Large intestine (tissue), 3 donors: Measurements from ENCODE around the gene SNX25. TPM values are rescaled to one million over a fixed set of nuclear protein-coding genes. Genes with fewer than 3 reads are reported as not detected.

Experiments
- DNase-seq, 2 donors: peaks; one replicate each; pipeline versions ENCODE4 v3.0.0 to v3.0.0-alpha.2; 2013
- H3K27ac ChIP-seq: one replicate; pipeline ENCODE4 v1.5.1; 2013; ENCODE audit warnings: low read length
- H3K27me3 ChIP-seq: 2 replicates; pipeline ENCODE4 v1.6.1; 2013; ENCODE audit warnings: low read length; ENCODE audit not compliant: control insufficient read depth, insufficient read depth
- H3K36me3 ChIP-seq: 2 replicates; pipeline ENCODE4 v1.6.1; 2013; ENCODE audit warnings: low read length; ENCODE audit not compliant: control insufficient read depth, insufficient read depth
- H3K4me1 ChIP-seq: one replicate; pipeline ENCODE4 v1.6.1; 2013; ENCODE audit warnings: low read length; ENCODE audit not compliant: control insufficient read depth, insufficient read depth
- H3K4me3 ChIP-seq: one replicate; pipeline ENCODE4 v1.5.1; 2013; ENCODE audit warnings: low read length
- H3K9me3 ChIP-seq: one replicate; pipeline ENCODE4 v1.6.1; 2013; ENCODE audit warnings: mild to moderate bottlenecking, low read depth, low read length, moderate library complexity; ENCODE audit not compliant: control insufficient read depth
- WGBS: methylation state at CpG from one replicate; pipeline ENCODE4 v1.1.5; 2013; ENCODE audit warnings: low lambda C conversion rate; ENCODE audit not compliant: insufficient coverage; 5-methylcytosine and 5-hydroxymethylcytosine counted together
- polyA plus RNA-seq: library from polyadenylated mRNA; unstranded; fragments of 120-200 nt; gene quantifications from one replicate; pipeline ENCODE4 v1.2.1, GENCODE V29; 2013

SNX25 gene
- polyA plus RNA-seq, 1 donor, result 13.4 TPM

DNA sequence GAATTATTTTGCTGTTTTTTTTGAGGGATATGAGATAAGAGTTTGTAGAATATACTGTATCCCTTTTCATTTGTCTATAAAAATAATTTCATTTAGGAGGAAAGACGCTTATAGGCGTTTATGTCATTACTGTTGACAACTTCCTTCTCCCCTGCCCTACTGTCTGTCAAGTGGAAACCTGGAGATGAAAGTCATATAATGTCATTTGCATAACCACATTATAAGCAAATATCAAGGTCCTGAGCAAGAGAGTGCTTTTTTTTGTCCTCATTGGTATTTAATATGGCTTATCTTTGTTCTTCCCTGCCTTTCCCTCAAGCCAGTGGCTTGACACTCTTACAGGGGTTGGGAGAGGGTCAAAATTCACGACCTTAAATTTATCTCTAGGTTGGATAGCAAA, 130.5 kb downstream of the SNX25 start:
- Histone ChIP-seq H3K27ac (no peak overlapping the region), H3K9me3 (no peaks in the 10 kb centered on the region), H3K4me1 (no peaks in the 10 kb centered on the region), H3K36me3 (peaks cover 24% of the 10 kb centered on the region), H3K4me3 (no peak overlapping the region), H3K27me3 (no peaks in the 10 kb centered on the region)
- no peak for DNase-seq
- no CpG with 5 or more reads among the region's 3 CpGs for WGBS

DNA sequence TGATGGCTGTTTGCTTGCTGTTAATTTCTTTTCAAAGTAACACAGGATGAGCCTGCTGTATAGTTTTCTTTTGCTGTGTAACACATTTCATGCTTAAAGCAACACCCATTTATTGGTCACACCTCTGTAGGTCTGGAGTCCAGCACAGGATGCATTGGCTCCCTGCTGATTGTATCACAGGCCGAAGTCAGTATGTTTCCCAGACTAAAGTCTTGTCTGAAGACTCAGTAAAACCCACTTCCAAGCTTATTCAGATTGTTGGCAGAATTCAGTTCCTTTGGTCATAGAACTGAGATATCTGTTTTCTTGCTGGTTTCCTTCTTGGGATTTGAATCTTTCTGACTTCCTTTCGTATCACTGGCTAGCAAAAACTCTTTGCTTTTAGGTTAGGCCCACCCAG, 132.0 kb downstream of the SNX25 start:
- no peaks in the 10 kb centered on the region for H3K4me1 ChIP-seq
- no peak overlapping the region for H3K4me3 ChIP-seq
- no peak for DNase-seq
- H3K27me3 ChIP-seq, result no peaks in the 10 kb centered on the region
- peaks cover 24% of the 10 kb centered on the region for H3K36me3 ChIP-seq
- WGBS, result no CpG with 5 or more reads among the region's 2 CpGs
- H3K9me3 ChIP-seq, result no peaks in the 10 kb centered on the region
- no peak overlapping the region for H3K27ac ChIP-seq

DNA sequence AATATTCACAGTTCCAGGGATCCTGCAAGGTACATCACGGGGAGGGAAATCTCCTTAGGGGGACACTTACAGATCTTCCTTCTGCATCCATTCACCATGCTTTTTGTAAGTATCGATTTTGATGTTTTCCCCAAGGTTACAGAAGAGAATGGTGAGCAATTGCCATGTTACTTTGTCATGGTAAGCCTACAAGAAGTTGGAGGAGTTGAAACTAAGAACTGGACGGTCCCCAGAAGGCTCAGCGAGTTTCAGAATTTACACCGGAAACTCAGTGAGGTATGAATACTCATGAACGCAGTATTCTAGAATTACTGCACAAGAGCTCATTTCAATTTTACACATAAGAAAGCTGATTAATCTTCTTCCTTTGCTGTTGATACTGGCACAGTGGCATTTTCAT, 132.4 kb downstream of the SNX25 start:
- DNase-seq, result no peak
- H3K27me3 ChIP-seq, result no peaks in the 10 kb centered on the region
- no peaks in the 10 kb centered on the region for H3K4me1 ChIP-seq
- WGBS, result 100% methylated on average over 2 of the region's 6 CpGs
- H3K36me3 ChIP-seq, result peaks cover 25% of the 10 kb centered on the region
- H3K27ac ChIP-seq, result no peak overlapping the region
- H3K9me3 ChIP-seq, result no peaks in the 10 kb centered on the region
- H3K4me3 ChIP-seq, result no peak overlapping the region

DNA sequence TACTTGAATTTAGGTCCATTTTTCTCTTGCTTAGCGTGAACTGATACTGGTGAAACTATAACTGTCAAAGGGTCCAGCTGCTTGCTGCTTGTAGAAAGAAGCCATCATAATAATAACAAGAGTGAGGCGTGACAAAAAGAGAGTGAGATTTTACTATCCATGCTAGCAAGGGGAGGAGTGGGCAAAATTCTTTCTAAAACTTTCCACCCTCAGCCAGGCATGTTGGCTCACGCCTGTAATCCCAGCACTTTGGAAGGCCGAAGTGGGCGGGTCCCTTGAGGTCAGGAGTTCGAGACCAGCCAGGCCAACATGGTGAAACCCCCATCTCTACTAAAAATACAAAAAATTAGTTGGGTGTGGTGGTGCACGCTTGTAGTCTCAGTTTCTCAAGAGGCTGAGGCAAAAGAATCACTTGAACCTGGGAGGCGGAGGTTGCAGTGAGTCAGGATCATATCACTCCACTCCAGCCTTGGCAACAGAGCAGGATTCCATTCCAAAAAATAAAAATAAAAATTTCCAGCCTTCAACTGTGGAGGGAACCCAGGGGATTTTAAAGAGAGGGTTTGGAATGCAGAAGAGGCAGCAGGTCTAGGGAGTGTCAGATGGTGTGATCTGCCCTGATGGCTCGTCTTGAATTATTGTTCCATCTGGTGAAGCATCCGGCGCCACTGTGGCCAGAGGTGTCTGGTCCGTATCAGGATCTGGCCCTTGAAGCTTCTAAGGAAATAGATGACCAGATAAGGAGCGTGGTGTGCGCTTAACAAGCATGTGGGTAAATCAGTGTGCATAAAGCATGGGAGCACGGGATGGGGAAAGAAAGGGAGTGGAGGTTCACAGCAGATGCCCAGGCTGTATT, 134.6 kb downstream of the SNX25 start:
- Histone ChIP-seq H3K27me3 (no peaks in the 10 kb centered on the region), H3K9me3 (no peaks in the 10 kb centered on the region), H3K27ac (peak overlapping the region; percentile 9), H3K4me3 (no peak overlapping the region), H3K4me1 (no peaks in the 10 kb centered on the region), H3K36me3 (peaks cover 37% of the 10 kb centered on the region)
- 100% methylated on average over 4 of the region's 15 CpGs for WGBS
- DNase-seq, result no peak

DNA sequence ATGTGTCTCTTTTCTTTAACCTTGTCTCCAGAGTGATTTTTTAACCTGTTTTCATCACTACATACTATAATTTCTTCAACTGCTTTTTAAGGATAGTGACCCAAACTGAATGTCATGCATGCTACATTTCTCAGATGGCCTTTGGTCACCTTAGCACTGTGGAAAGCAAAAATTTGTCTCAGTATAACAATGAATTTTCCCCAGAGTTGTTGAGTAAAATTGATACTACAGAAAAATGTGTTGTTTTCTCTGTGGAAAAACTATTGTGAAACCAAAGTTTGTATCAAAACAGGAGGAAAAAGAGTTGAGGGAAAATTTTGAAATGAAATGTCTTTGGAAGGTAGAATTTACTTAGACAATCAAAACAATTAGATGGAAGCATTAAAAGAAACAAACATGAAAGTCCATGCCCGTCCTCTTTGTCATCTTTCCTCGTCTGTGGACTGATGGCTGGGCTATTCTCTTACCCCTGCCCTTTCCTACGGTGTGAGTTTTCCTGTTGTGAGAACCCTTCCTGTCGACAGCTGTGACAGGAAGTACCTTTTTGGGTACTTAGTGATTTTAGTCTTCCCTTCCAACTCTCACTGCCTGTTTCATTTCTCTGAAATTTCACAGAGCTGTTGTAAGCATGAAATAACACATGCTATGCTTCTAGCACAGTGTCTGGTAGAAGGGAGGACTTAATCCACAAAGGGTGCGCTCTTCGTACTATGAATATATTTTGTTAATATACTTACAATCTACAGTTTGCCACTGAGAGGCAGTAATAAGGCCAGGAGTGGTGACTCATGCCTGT, 135.5 kb downstream of the SNX25 start:
- H3K9me3 ChIP-seq, result no peaks in the 10 kb centered on the region
- WGBS, result no CpG with 5 or more reads among the region's 6 CpGs
- no peak for DNase-seq
- no peak overlapping the region for H3K4me3 ChIP-seq
- H3K36me3 ChIP-seq, result peaks cover 33% of the 10 kb centered on the region
- peak overlapping the region; percentile 9 for H3K27ac ChIP-seq
- no peaks in the 10 kb centered on the region for H3K27me3 ChIP-seq
- H3K4me1 ChIP-seq, result no peaks in the 10 kb centered on the region

DNA sequence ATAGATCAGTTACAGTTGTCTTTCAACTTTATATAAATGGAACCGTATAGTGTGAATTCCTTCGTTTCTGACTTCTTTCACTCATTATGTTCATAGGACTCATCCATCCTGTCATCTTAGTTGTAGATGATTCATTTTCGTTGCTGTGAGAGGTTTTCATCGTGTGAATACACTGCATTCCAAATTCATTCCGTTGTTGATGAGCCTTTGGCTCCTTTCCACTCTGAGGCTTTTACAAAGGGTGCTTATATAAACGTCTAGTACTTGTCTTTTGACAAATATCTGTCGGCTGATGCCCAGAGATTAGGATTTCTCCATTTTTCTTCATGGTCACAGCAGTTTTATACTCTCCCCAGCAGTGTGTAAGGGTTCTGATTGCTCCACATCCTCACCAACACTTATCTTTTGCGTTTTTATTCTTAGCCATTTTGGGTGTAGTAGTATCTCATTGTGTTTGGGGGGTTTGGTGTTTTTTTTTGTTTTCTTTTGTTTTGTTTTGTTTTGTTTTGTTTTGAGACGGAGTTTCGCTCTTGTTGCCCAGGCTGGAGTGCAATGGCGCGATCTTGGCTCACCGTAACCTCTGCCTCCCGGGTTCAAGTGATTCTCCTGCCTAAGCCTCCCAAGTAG, 137.7 kb downstream of the SNX25 start:
- no peak overlapping the region for H3K27ac ChIP-seq
- H3K27me3 ChIP-seq, result no peaks in the 10 kb centered on the region
- H3K4me3 ChIP-seq, result no peak overlapping the region
- DNase-seq, result no peak
- peaks cover 32% of the 10 kb centered on the region for H3K36me3 ChIP-seq
- H3K9me3 ChIP-seq, result no peaks in the 10 kb centered on the region
- no peaks in the 10 kb centered on the region for H3K4me1 ChIP-seq
- 97% methylated on average over 5 of the region's 14 CpGs for WGBS

DNA sequence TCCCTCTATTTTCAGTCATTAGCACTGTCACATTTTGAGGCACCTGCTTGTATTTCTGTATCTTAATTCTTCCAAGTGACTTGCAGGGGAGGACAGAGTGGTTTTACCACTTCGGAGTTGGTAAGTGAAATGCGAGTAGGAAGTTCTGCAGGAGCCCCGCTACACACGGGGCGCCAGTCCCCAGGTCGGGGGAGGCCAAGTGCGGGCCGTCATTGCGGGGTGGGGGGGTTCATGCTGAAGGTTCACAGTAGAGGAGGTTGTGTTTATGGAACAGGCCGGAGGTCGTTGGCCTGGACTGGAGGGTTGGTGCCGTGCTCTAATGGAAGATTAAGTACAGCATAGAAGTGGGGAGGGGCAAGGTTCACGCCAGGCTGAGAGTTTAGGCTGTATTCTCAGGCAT, 142.3 kb downstream of the SNX25 start:
- no peaks in the 10 kb centered on the region for H3K4me1 ChIP-seq
- peaks cover 33% of the 10 kb centered on the region for H3K36me3 ChIP-seq
- no peaks in the 10 kb centered on the region for H3K9me3 ChIP-seq
- no peaks in the 10 kb centered on the region for H3K27me3 ChIP-seq
- no peak overlapping the region for H3K27ac ChIP-seq
- no peak for DNase-seq
- WGBS, result no CpG with 5 or more reads among the region's 13 CpGs
- H3K4me3 ChIP-seq, result no peak overlapping the region

DNA sequence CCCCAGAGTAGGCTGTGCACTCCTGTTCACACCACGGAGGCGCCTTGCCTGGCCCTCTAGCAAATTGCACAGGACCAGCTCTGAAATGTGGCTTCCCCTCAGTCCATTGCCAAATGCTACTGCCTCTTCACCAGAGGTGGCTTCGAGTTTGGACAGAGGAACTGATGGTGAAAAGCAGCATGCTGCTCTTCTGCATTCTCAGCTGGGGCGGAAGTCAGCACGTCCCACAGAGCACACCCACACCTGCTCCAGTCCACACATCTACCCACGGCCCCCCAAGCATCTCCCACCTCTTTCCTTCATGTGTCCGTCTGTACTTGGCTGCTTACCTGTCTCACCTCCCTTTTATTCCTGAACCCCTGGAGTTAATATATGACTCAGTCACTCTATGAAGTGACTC, 142.8 kb downstream of the SNX25 start:
- Histone ChIP-seq H3K4me3 (no peak overlapping the region), H3K9me3 (no peaks in the 10 kb centered on the region), H3K4me1 (no peaks in the 10 kb centered on the region), H3K27ac (no peak overlapping the region), H3K27me3 (no peaks in the 10 kb centered on the region), H3K36me3 (peaks cover 29% of the 10 kb centered on the region)
- no peak for DNase-seq
- WGBS, result no CpG with 5 or more reads among the region's 7 CpGs

DNA sequence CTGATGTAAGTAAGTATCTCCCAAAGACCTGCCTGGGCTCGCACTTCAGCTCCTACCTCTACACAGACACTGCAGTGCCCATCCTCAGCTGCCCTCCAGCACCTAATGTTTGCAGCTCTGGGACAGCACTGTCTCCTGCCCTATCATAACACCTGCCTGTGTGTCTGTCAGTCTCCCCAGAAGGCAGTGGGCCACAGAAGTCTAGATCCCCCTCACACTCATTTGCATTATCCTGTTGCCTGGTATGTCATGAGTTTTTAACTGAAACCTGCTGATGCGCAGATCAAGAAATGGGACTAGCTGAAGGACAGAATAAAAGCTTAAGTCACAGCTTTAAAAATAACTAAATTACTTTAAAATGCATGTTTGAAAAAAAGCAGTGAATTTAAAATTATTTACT, 143.3 kb downstream of the SNX25 start:
- DNase-seq, result no peak
- peaks cover 31% of the 10 kb centered on the region for H3K36me3 ChIP-seq
- WGBS, result no CpG with 5 or more reads among the region's 2 CpGs

DNA sequence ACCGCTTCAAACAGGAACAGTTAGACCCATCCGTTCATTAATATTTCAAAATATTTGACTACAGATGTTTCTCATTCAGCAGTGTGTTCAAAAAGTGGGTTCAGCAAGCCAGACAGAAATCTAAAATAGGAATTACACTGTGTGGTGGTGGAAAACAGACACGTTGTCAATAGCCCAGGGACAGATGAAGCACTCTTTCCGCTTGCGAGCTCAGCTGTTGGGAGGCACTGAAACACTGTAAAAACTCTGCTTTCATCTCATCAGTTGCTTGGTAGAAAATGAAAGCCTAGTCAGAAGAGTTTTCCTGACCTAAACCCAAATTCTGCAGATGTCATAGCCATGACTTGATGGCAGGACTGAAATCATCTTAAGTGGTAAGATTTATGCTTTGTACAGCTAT, 147.8 kb downstream of the SNX25 start:
- Histone ChIP-seq H3K27me3 (no peaks in the 10 kb centered on the region), H3K36me3 (peaks cover 18% of the 10 kb centered on the region), H3K27ac (no peak overlapping the region), H3K4me1 (no peaks in the 10 kb centered on the region), H3K4me3 (no peak overlapping the region), H3K9me3 (no peaks in the 10 kb centered on the region)
- no peak for DNase-seq
- 100% methylated on average over 2 of the region's 5 CpGs for whole genome bisulfite sequencing

More for the DNA sequence above, 143.3 kb downstream of the SNX25 start:
- H3K9me3 ChIP-seq, result no peaks in the 10 kb centered on the region
- H3K27ac ChIP-seq, result no peak overlapping the region
- H3K4me3 ChIP-seq, result no peak overlapping the region
- no peaks in the 10 kb centered on the region for H3K27me3 ChIP-seq
- no peaks in the 10 kb centered on the region for H3K4me1 ChIP-seq
